Raji (cell line): Measurements from ENCODE around the gene CDX1.

Source experiments
- POLR2A ChIP-seq: IDR thresholded peaks from 2 replicates; pipeline ENCODE4 v1.6.1; 2011; ENCODE audit warnings: low read depth, low read length, control low read depth; ENCODE audit not compliant: insufficient read depth

The CDX1 gene

DNA sequence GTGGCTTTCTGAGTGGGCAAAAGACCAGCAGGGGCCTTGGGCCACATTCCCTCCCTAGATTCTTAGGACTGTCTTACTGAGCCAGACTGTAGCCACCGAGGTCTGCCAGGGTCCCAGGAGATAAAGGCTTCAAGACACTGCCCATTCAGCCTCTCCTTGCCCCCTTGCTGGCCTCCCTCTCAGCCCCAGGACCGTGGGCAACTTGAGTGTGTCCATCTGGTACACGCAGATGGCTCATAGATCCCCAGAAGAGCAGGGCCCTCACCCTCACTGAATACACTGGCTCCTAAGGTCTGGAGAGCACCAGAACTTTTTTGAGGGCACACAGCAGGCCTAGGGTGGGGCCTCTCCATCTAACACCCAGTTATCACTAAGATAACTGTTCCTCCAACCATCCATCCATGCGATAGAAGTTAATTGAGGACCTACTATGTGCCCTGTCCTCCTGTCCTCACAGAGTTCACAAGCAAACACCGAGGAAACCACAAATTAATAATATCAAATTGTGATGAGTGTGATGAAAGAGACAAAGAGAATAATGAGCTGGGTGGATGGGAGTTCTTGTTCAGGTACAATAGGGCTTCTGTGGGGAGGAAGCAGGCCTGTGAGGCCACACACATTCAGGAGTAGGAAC lies 6.0 kb upstream of the CDX1 start:
- TF ChIP-seq POLR2A: no peak

GRCh38 chr5:150161242-150162141 lies 5.1 kb upstream of the CDX1 start:
- no peak for TF ChIP-seq POLR2A

DNA sequence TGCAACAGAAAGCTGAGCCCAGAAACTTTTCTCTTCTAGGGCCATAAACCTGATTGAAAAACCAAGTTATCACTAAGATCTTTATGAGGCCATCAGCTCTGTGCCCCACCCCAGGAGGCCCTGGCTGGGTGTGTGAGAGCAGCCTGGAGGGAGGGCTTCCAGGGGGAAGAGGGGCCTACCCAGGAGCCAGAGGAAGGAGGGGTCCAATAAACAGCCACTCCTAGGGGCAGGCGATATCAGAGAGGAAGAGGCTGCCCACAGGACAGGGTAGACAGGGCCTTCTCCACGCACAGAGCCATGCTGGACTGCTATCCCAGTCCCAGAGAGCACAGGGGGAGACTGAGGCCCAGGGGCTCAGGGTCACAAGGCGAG lies 4.5 kb upstream of the CDX1 start:
- TF ChIP-seq POLR2A: no peak

DNA sequence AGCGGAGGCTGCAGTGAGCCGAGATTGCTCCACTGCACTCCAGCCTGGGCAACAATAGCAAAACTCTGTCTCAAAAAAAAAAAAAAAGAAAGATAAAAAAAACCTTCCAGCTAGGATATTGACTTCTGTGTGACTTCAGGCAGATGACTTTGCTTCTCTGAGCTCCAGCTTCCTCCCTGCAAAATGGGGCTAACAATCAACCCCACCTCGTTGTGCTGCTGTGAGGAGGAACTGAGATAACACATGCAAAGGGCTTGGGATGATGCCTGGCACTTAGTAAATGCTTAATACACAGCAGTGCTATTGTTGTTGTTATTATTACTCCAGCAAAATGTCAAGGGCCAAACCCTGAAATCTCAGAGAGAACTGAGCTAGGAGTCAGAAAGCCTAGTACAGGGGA lies 3.5 kb upstream of the CDX1 start:
- TF ChIP-seq POLR2A: no peak

DNA sequence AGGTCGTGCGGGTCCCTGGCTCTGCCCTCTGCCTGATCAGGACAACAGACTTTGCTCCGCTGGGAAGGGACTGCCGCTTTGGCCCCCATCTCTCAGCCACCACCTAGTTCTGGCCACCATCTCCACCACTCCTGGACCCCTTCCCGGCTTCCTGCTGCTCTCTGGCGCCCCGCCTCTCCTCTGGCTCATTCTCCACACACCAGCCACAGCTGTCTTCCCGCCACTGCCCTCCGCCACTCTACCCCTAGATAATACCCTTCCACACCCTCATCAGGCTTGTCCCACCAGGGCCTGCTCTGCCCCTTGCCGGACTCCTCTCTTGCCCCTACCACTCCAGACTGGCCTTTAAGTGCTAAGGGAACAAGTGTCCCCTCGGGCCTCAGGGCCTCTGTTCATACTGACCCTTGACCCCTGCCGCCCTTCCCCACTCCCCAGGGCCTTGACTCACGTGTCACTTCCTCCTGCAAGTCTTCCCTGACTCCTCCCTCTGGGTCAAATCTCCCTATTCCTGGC lies 3.0 kb upstream of the CDX1 start:
- TF ChIP-seq POLR2A: no peak

GRCh38 chr5:150164211-150164980 lies 2.2 kb upstream of the CDX1 start:
- no peak for TF ChIP-seq POLR2A

DNA sequence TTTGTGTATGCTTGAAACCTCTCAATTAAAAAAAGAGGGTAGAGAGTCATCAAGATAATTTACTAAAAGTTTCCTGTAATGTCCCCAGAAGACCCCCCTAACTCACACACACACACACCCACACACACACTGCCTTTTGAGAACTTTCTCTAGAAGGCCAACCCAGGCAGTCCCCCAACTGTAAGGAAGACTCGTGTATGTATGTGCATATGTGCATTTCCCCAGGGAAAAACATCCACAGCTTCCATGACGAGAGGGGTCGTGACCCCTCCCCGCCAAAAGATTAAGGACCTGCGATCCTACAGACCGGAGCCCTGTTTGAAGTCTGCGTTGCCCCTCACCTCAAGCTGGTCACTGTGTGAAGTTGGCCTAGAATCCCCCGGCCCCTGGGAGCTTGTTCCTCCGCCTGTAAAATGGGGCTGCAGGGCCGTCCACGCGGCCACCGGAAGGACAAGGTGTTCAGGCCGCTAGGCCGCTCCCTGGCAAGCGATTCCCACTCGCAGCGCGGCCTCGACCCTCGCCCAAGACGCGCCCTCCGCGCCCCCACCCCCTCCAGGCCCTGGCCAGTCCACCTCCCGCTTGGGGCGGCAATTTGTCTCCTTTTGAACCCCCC lies 435 bp upstream of the CDX1 start:
- TF ChIP-seq POLR2A: no peak

- TF ChIP-seq POLR2A: no peak
These were observed 903 bp downstream of the CDX1 start for GRCh38 chr5:150167512-150167850.

GRCh38 chr5:150167908-150168307 lies 1.3 kb downstream of the CDX1 start:
- TF ChIP-seq POLR2A: no peak

- no peak for TF ChIP-seq POLR2A
These were observed 2.3 kb downstream of the CDX1 start for GRCh38 chr5:150168864-150169263.

GRCh38 chr5:150172145-150172544 lies 5.6 kb downstream of the CDX1 start:
- TF ChIP-seq POLR2A: no peak

DNA sequence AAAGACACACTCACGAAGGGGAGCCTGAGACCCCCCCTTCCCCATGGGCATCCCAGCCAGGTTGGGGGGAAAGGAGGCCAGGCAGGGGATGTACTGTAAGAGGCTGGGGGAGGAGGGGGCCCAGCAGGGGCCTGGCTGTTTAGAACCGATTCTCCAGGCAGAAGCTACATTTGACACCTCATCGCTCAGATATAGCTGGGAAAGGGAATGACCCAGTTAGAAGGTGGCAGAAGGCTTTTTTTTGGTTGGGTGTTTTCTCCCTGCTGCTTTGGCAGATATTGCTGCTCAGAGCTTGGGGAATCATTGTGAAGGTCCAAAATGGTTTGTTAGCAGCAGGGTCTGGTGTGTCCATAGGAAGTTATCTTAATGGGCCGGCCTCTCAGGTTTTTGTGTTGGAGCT lies 6.0 kb downstream of the CDX1 start:
- no peak for TF ChIP-seq POLR2A

DNA sequence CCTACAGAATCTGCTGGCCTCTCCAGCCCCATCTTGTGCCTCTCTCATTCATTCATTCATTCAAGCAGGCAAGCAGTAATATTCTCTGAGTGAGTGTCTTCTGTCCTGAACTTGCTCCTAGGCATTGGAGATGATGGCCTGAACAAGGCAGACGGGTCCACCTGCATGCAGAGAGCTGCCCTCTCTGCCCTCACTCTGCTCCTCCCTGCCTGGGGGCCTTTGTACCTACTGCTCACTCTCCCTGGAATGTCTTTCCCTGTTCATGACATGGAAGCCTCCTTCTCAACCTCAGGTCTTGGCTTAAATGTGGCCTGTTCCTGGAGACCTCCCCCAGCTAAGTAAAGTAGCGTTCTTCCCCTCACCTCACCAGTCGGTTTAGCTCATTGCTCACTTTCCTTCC lies 6.6 kb downstream of the CDX1 start:
- TF ChIP-seq POLR2A: no peak

- no peak for TF ChIP-seq POLR2A
These were observed 7.7 kb downstream of the CDX1 start for GRCh38 chr5:150174285-150174684.

- TF ChIP-seq POLR2A: no peak
These were observed 8.5 kb downstream of the CDX1 start for GRCh38 chr5:150175076-150175475.
